GM18861 (cell line): ENCODE data around the gene MECP2.
"Not testable (repeated sequence)": the region's sequence is repeated elsewhere in the genome, so short reads cannot be mapped to it uniquely, and the experiment has no call there.

Experiments used
- ATAC-seq: cut with Tn5 transposase; IDR thresholded peaks from one replicate; pipeline ENCODE4 v1.9.1; 2021; ENCODE audit not compliant: unreplicated experiment

MECP2 gene

GRCh38 chrX:154000051-154000450 lies 97.5 kb downstream of the MECP2 start:
- ATAC-seq: no peak

GRCh38 chrX:153999359-154000037 lies 98.0 kb downstream of the MECP2 start:
- ATAC-seq: no peak

- no peak for ATAC-seq
These were observed 102.0 kb downstream of the MECP2 start for GRCh38 chrX:153995504-153995903.

- ATAC-seq: not testable (repeated sequence)
These were observed 103.1 kb downstream of the MECP2 start for GRCh38 chrX:153994398-153994797.

- no peak for ATAC-seq
These were observed 103.5 kb downstream of the MECP2 start for GRCh38 chrX:153993978-153994377.

- ATAC-seq: no peak
These were observed 104.4 kb downstream of the MECP2 start for GRCh38 chrX:153993079-153993478.

GRCh38 chrX:153992180-153992579 lies 105.3 kb downstream of the MECP2 start:
- no peak for ATAC-seq

GRCh38 chrX:153991013-153991580 lies 106.4 kb downstream of the MECP2 start:
- ATAC-seq: no peak

GRCh38 chrX:153989973-153990655 lies 107.4 kb downstream of the MECP2 start:
- no peak for ATAC-seq

- ATAC-seq: no peak
These were observed 109.0 kb downstream of the MECP2 start for GRCh38 chrX:153988493-153988892.

- no peak for ATAC-seq
These were observed 113.0 kb downstream of the MECP2 start for GRCh38 chrX:153984351-153985178.

- ATAC-seq: no peak
These were observed 114.2 kb downstream of the MECP2 start for GRCh38 chrX:153983321-153983801.

- ATAC-seq: no peak
These were observed 115.6 kb downstream of the MECP2 start for GRCh38 chrX:153981771-153982533.

GRCh38 chrX:153981231-153981630 lies 116.3 kb downstream of the MECP2 start:
- ATAC-seq: no peak

- ATAC-seq: not testable (repeated sequence)
These were observed 117.1 kb downstream of the MECP2 start for GRCh38 chrX:153980394-153980793.

GRCh38 chrX:153974726-153975286 lies 122.7 kb downstream of the MECP2 start:
- no peak for ATAC-seq

GRCh38 chrX:153974003-153974725 lies 123.4 kb downstream of the MECP2 start:
- no peak for ATAC-seq

- ATAC-seq: no peak
These were observed 124.2 kb downstream of the MECP2 start for GRCh38 chrX:153973127-153974002.
